ENCODE data around the gene PREX1.

Gene PREX1

DNA sequence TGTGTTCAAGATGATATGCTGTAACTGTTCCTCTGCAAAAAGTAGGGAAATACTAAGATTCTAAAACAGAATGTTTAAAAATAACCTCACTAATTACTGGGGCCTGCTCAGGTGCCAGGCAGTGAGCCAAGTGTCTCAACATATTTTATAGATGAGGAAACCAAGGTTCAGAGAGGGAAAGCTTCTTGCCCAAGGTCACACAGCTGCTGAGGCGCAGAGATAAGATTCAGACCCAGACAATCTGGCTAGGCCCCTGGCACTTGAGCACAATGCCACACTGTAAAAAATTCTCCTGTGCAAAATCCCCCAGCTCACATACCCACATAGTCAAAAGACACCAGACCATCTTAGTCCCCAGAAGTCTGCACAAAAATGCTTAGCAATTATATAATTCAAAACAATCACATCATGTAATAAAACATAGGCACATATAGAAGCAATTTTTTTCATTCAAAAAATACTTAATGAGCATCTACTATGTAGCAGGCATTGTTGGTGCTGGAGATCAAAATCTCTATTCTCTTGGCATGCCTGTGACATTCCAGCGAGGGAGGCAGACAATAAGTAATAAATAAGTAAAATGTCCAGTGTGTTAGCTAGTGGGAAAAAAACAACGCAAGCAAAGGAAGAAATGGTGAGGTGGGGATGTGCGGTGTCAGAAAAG, 10.3 kb downstream of the PREX1 start:
- TF ChIP-seq, protein P1, sequence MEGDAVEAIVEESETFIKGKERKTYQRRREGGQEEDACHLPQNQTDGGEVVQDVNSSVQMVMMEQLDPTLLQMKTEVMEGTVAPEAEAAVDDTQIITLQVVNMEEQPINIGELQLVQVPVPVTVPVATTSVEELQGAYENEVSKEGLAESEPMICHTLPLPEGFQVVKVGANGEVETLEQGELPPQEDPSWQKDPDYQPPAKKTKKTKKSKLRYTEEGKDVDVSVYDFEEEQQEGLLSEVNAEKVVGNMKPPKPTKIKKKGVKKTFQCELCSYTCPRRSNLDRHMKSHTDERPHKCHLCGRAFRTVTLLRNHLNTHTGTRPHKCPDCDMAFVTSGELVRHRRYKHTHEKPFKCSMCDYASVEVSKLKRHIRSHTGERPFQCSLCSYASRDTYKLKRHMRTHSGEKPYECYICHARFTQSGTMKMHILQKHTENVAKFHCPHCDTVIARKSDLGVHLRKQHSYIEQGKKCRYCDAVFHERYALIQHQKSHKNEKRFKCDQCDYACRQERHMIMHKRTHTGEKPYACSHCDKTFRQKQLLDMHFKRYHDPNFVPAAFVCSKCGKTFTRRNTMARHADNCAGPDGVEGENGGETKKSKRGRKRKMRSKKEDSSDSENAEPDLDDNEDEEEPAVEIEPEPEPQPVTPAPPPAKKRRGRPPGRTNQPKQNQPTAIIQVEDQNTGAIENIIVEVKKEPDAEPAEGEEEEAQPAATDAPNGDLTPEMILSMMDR (IDR thresholded peaks at IDR 0.05): no peak
- peaks cover 0 to 19% (median 0%) of the 10 kb centered on the region in 4 donors for H3K4me1 ChIP-seq
- H3K4me3 ChIP-seq: no peak overlapping the region
- no peak for DNase-seq
- no peaks in the 10 kb centered on the region for H3K9me3 ChIP-seq
- intact Hi-C loops (cut with DNase I; ENCODE audit: low total_unique reads): no loop called here
- H3K27ac ChIP-seq: no peak overlapping the region
- no peaks in the 10 kb centered on the region for H3K36me3 ChIP-seq
- H3K27me3 ChIP-seq: no peaks in the 10 kb centered on the region

DNA sequence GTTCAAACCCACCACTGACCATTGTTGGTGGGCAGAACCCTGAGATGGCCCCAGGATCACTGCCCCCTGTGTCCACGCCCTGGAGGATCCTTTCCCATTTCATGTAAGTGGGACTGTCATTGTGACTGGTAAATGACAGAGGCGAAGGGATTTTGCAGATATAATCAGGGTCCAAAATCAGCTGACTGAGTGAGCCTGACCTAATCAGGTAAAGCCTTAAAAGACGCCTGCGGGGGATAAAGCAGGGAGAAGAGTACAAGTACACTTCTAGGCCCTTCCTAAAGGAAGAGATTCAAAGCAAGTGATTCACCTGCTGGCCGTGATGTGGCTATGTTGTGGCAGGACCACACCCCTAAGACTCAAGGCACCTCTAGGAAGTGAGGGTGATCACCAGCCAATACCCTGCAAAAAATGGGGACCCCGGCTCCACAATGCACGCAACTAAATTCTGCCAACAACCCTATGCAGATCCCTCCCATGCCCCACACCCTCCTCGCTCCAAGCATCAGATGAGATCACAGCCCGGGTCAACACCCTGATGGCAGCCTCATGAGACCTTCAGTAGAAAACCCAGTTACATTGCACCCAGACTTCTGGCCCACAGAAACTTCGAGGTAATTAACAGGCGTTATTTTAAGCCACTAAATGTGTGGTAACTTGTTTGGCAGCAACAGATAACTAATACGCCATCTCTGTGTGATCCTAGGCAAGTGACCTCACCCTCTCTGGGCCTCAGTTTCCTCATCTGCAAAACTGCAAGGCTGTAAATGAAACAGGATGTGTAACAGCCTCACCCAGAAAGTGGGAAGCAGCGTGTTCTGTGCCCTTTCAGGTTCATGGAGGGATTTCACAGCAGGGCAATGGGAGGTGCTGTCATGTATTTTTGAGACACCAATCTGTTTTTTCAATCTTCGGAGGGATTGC, 11.3 kb downstream of the PREX1 start:
- no peak overlapping the region for H3K27ac ChIP-seq
- no peak overlapping the region for H3K4me3 ChIP-seq
- H3K4me1 ChIP-seq: peaks cover 0 to 19% (median 0%) of the 10 kb centered on the region in 4 donors
- intact Hi-C loops (cut with DNase I; ENCODE audit: low total_unique reads): no loop called here
- H3K27me3 ChIP-seq: no peaks in the 10 kb centered on the region
- H3K36me3 ChIP-seq: no peaks in the 10 kb centered on the region
- TF ChIP-seq, protein P1 (IDR thresholded peaks at IDR 0.05): no peak
- H3K9me3 ChIP-seq: no peaks in the 10 kb centered on the region
- no peak for DNase-seq

DNA sequence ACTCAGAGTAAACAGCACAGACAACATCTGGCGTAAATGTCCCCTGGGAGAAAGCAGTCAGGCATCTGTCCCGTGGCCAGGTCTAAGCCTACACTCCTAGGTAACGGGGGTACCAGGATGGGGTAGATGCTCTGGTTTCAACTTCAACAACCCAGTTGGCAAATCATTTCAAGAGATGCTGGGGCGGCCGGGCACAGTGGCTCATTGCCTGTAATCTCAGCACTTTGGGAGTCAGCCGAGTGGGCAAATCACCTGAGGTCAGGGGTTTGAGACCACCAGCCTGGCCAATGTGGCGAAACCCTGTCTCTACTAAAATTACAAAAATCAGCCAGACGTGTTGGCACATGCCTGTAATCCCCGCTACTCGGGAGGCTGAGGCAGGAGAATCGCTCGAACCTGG, 12.3 kb downstream of the PREX1 start:
- H3K9me3 ChIP-seq: no peaks in the 10 kb centered on the region
- no peaks in the 10 kb centered on the region for H3K27me3 ChIP-seq
- DNase-seq: no peak
- H3K27ac ChIP-seq: no peak overlapping the region
- H3K4me1 ChIP-seq: peaks cover 0 to 14% (median 0%) of the 10 kb centered on the region in 4 donors
- TF ChIP-seq, protein P1 (IDR thresholded peaks at IDR 0.05): no peak
- H3K36me3 ChIP-seq: no peaks in the 10 kb centered on the region
- intact Hi-C loops (cut with DNase I; ENCODE audit: low total_unique reads): no loop called here
- no peak overlapping the region for H3K4me3 ChIP-seq

DNA sequence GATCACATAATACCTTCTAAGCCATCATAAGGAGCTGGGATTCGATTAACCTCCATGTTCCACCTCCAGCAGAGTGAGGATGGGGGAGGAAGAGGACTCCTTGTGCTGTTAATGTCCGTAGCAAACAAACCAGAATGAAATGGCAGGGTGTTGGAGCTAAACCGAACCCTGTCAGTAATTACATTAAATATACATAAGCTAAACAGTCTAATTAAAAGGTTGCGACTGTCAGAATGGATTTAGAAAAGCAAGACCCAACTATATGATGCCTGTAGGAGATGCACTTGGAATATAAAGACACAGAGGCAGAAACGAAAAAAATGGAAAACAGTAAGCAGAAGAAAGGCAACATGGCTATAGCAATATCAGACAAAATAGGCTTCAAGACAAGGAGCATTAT, 13.2 kb downstream of the PREX1 start:
- H3K4me3 ChIP-seq: no peak overlapping the region
- peaks cover 0 to 7% (median 0%) of the 10 kb centered on the region in 4 donors for H3K4me1 ChIP-seq
- intact Hi-C loops (cut with DNase I; ENCODE audit: low total_unique reads): no loop called here
- no peaks in the 10 kb centered on the region for H3K9me3 ChIP-seq
- no peak overlapping the region for H3K27ac ChIP-seq
- TF ChIP-seq, protein P1 (IDR thresholded peaks at IDR 0.05): no peak
- H3K27me3 ChIP-seq: no peaks in the 10 kb centered on the region
- DNase-seq: no peak
- no peaks in the 10 kb centered on the region for H3K36me3 ChIP-seq

DNA sequence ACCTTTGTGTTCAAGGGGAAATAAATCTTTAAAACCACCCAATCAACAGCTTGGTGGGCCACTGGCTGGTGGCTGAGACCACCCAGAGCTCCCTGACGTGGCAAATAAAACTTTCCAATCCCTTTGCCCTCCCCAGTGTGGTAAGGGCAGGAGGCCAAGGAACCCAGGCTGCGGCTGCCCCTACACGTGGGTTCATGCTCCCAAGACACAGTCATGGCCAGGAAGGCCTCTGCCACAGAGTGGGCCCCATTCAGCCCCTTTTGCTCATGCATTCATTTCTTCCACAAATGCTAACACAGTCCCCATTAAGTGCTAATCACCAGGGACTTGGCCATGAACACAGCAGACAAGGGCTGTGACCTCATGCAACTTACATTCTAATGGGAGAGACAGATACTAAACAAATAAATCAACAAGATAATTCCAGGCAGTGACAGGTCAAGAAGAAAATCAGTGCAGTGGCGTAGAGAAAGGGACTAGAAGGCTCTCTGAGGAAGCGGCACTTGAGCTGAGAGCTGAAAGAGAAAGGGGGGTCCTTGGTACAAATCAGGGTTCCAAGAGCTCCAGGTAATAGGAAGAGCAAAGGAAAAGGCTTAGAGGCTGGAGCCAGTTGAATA, 13.8 kb downstream of the PREX1 start:
- Histone ChIP-seq H3K27me3 (no peaks in the 10 kb centered on the region), H3K27ac (no peak overlapping the region), H3K4me3 (no peak overlapping the region), H3K4me1 (peaks cover 0 to 7% (median 0%) of the 10 kb centered on the region in 4 donors), H3K36me3 (no peaks in the 10 kb centered on the region), H3K9me3 (no peaks in the 10 kb centered on the region)
- intact Hi-C loops (cut with DNase I; ENCODE audit: low total_unique reads): no loop called here
- DNase-seq: no peak
- TF ChIP-seq, protein P1 (IDR thresholded peaks at IDR 0.05): no peak
